ENCODE data around the gene CRACDL. TPM values are rescaled to one million over a fixed set of nuclear protein-coding genes. Genes with fewer than 3 reads are reported as not detected.
A peak's percentile ranks its signal among the peaks of the same experiment; 100 is the strongest.

The CRACDL gene
- total RNA-seq, 5 donors from 2014 or later (not counting 1 experiment from before 2014, with no cell fraction given), result 0.23 to 2.0 (median 1.7) TPM

GRCh38 chr2:98948956-98949739 lies 13.1 kb upstream of the CRACDL start:
- Mint-ChIP-seq H3K9me3 (no peaks in the 10 kb centered on the region), H3K27me3 (peaks cover 33% of the 10 kb centered on the region in 2 donors), H3K4me1 (no peaks in the 10 kb centered on the region), H3K4me3 (no peak overlapping the region), H3K27ac (no peak overlapping the region), H3K36me3 (no peaks in the 10 kb centered on the region)
- no peaks in the 10 kb centered on the region for H3K36me3 ChIP-seq (ENCODE audit: control insufficient read depth in 2 of 2, extremely low read depth in 1 of 2, insufficient read depth in 1 of 2, low read length in 1 of 2)
- no peak for ATAC-seq (replicated peaks in 1 of 4)
- no peaks in the 10 kb centered on the region for H3K4me1 ChIP-seq (ENCODE audit: control insufficient read depth in 1 of 2, extremely low read depth in 1 of 2, insufficient read depth in 2 of 2, low read length in 2 of 2)
- H3K9me3 ChIP-seq, result no peaks in the 10 kb centered on the region
- no peak overlapping the region for H3K4me3 ChIP-seq (ENCODE audit: control insufficient read depth in 1 of 2, extremely low read depth in 1 of 2, low read length in 1 of 2)
- CTCF ChIA-PET, result no interaction called here
- POLR2A ChIA-PET, result no interaction called here
- 93% methylated on average over 4 of the region's 5 CpGs for WGBS (ENCODE audit: insufficient coverage)
- H3K27ac ChIP-seq (ENCODE audit: low read length), result no peak overlapping the region
- peaks cover 0 to 16% of the 10 kb centered on the region in 2 experiments for H3K27me3 ChIP-seq (replicated peaks in 1 of 2; ENCODE audit: control insufficient read depth in 2 of 2, extremely low read depth in 1 of 2, insufficient read depth in 2 of 2, low read length in 1 of 2)
- no peak for DNase-seq

- Mint-ChIP-seq H3K36me3 (no peaks in the 10 kb centered on the region), H3K9me3 (peaks cover 0 to 3% (median 0%) of the 10 kb centered on the region in 3 donors), H3K27me3 (peaks cover 36 to 39% of the 10 kb centered on the region in 2 donors), H3K4me3 (no peak overlapping the region), H3K4me1 (no peaks in the 10 kb centered on the region), H3K27ac (no peak overlapping the region)
- ATAC-seq (replicated peaks in 1 of 4) (no peak), DNase-seq (no peak)
- H3K27me3 ChIP-seq (replicated peaks in 1 of 2; ENCODE audit: control insufficient read depth in 2 of 2, extremely low read depth in 1 of 2, insufficient read depth in 2 of 2, low read length in 1 of 2), result peaks cover 0 to 16% of the 10 kb centered on the region in 2 experiments
- WGBS (ENCODE audit: insufficient coverage), result 82% methylated on average over 5 of the region's 8 CpGs
- H3K9me3 ChIP-seq, result no peaks in the 10 kb centered on the region
- CTCF ChIA-PET, result no interaction called here
- H3K36me3 ChIP-seq (ENCODE audit: control insufficient read depth in 2 of 2, extremely low read depth in 1 of 2, insufficient read depth in 1 of 2, low read length in 1 of 2), result no peaks in the 10 kb centered on the region
- POLR2A ChIA-PET, result no interaction called here
- no peak overlapping the region for H3K4me3 ChIP-seq (ENCODE audit: control insufficient read depth in 1 of 2, extremely low read depth in 1 of 2, low read length in 1 of 2)
- no peak overlapping the region for H3K27ac ChIP-seq (ENCODE audit: low read length)
- no peaks in the 10 kb centered on the region for H3K4me1 ChIP-seq (ENCODE audit: control insufficient read depth in 1 of 2, extremely low read depth in 1 of 2, insufficient read depth in 2 of 2, low read length in 2 of 2)
Observed at GRCh38 chr2:98947554-98947953, 11.5 kb upstream of the CRACDL start.

- Histone ChIP-seq H3K4me3 (ENCODE audit: control insufficient read depth in 1 of 2, extremely low read depth in 1 of 2, low read length in 1 of 2) (no peak overlapping the region), H3K27ac (ENCODE audit: low read length) (no peak overlapping the region), H3K36me3 (ENCODE audit: control insufficient read depth in 2 of 2, extremely low read depth in 1 of 2, insufficient read depth in 1 of 2, low read length in 1 of 2) (no peaks in the 10 kb centered on the region), H3K4me1 (ENCODE audit: control insufficient read depth in 1 of 2, extremely low read depth in 1 of 2, insufficient read depth in 2 of 2, low read length in 2 of 2) (no peaks in the 10 kb centered on the region), H3K9me3 (no peaks in the 10 kb centered on the region), H3K27me3 (replicated peaks in 1 of 2; ENCODE audit: control insufficient read depth in 2 of 2, extremely low read depth in 1 of 2, insufficient read depth in 2 of 2, low read length in 1 of 2) (peaks cover 0 to 16% of the 10 kb centered on the region in 2 experiments)
- no peak overlapping the region for H3K27ac Mint-ChIP-seq
- ATAC-seq (replicated peaks in 1 of 4), result no peak
- no peaks in the 10 kb centered on the region for H3K4me1 Mint-ChIP-seq
- no peaks in the 10 kb centered on the region for H3K36me3 Mint-ChIP-seq
- H3K27me3 Mint-ChIP-seq, result peaks cover 36 to 38% of the 10 kb centered on the region in 2 donors
- H3K9me3 Mint-ChIP-seq, result peaks cover 0 to 3% (median 0%) of the 10 kb centered on the region in 3 donors
- CTCF ChIA-PET, result no interaction called here
- no peak overlapping the region for H3K4me3 Mint-ChIP-seq
- POLR2A ChIA-PET, result interaction anchor here in 1 of 2 donors (0.6 kb wide), 1 partner anchor 999 kb away, joined by 5 read pairs; no protein-coding TSS in a partner anchor
- no peak for DNase-seq
- 78% methylated on average over 8 of the region's 9 CpGs for WGBS (ENCODE audit: insufficient coverage)
Observed at GRCh38 chr2:98946855-98947254, 10.8 kb upstream of the CRACDL start.

GRCh38 chr2:98944775-98945174 lies 8.8 kb upstream of the CRACDL start:
- CTCF ChIA-PET, result no interaction called here
- no peaks in the 10 kb centered on the region for H3K4me1 Mint-ChIP-seq

GRCh38 chr2:98940102-98940501 lies 4.1 kb upstream of the CRACDL start:
- ChIA-PET CTCF (no interaction called here), POLR2A (no interaction called here)
- DNase-seq, result no peak
- 67% methylated on average over 1 of the region's 1 CpG for WGBS (ENCODE audit: insufficient coverage)
- H3K9me3 Mint-ChIP-seq, result peaks cover 0 to 3% (median 0%) of the 10 kb centered on the region in 3 donors
- H3K4me3 Mint-ChIP-seq, result no peak overlapping the region
- no peaks in the 10 kb centered on the region for H3K36me3 ChIP-seq (ENCODE audit: control insufficient read depth in 2 of 2, extremely low read depth in 1 of 2, insufficient read depth in 1 of 2, low read length in 1 of 2)
- no peak overlapping the region for H3K27ac Mint-ChIP-seq
- H3K27ac ChIP-seq (ENCODE audit: low read length), result no peak overlapping the region
- H3K36me3 Mint-ChIP-seq, result no peaks in the 10 kb centered on the region
- H3K9me3 ChIP-seq, result no peaks in the 10 kb centered on the region
- H3K4me3 ChIP-seq (ENCODE audit: control insufficient read depth in 1 of 2, extremely low read depth in 1 of 2, low read length in 1 of 2), result no peak overlapping the region
- peaks cover 0 to 12% of the 10 kb centered on the region in 2 experiments for H3K4me1 ChIP-seq (ENCODE audit: control insufficient read depth in 1 of 2, extremely low read depth in 1 of 2, insufficient read depth in 2 of 2, low read length in 2 of 2)
- no peak for ATAC-seq (replicated peaks in 1 of 4)
- peaks cover 7 to 25% of the 10 kb centered on the region in 2 experiments for H3K27me3 ChIP-seq (replicated peaks in 1 of 2; ENCODE audit: control insufficient read depth in 2 of 2, extremely low read depth in 1 of 2, insufficient read depth in 2 of 2, low read length in 1 of 2)
- H3K4me1 Mint-ChIP-seq, result peaks cover 4 to 16% (median 12%) of the 10 kb centered on the region in 3 donors
- peaks cover 32 to 41% of the 10 kb centered on the region in 2 donors for H3K27me3 Mint-ChIP-seq

More at GRCh38 chr2:98944775-98945174, 8.8 kb upstream of the CRACDL start:
- Histone ChIP-seq H3K27me3 (replicated peaks in 1 of 2; ENCODE audit: control insufficient read depth in 2 of 2, extremely low read depth in 1 of 2, insufficient read depth in 2 of 2, low read length in 1 of 2) (peaks cover 0 to 11% of the 10 kb centered on the region in 2 experiments), H3K4me1 (ENCODE audit: control insufficient read depth in 1 of 2, extremely low read depth in 1 of 2, insufficient read depth in 2 of 2, low read length in 2 of 2) (no peaks in the 10 kb centered on the region), H3K27ac (ENCODE audit: low read length) (no peak overlapping the region), H3K36me3 (ENCODE audit: control insufficient read depth in 2 of 2, extremely low read depth in 1 of 2, insufficient read depth in 1 of 2, low read length in 1 of 2) (no peaks in the 10 kb centered on the region), H3K9me3 (no peaks in the 10 kb centered on the region), H3K4me3 (ENCODE audit: control insufficient read depth in 1 of 2, extremely low read depth in 1 of 2, low read length in 1 of 2) (no peak overlapping the region)
- Mint-ChIP-seq H3K36me3 (no peaks in the 10 kb centered on the region), H3K27ac (no peak overlapping the region), H3K9me3 (peaks cover 0 to 3% (median 0%) of the 10 kb centered on the region in 3 donors), H3K4me3 (no peak overlapping the region), H3K27me3 (peaks cover 26 to 33% of the 10 kb centered on the region in 2 donors)
- POLR2A ChIA-PET, result no interaction called here
- DNase-seq (no peak), ATAC-seq (replicated peaks in 1 of 4) (no peak)
- whole genome bisulfite sequencing (ENCODE audit: insufficient coverage), result no CpG with 5 or more reads among the region's 2 CpGs

- ChIA-PET CTCF (no interaction called here), POLR2A (no interaction called here)
- Mint-ChIP-seq H3K27me3 (peaks cover 46 to 57% of the 10 kb centered on the region in 2 donors), H3K4me3 (peak overlapping the region; percentile 22 to 77 (median 29)), H3K27ac (no peak overlapping the region), H3K36me3 (no peaks in the 10 kb centered on the region), H3K4me1 (peaks cover 6 to 18% (median 14%) of the 10 kb centered on the region in 3 donors), H3K9me3 (no peaks in the 10 kb centered on the region)
- H3K36me3 ChIP-seq (ENCODE audit: control insufficient read depth in 2 of 2, extremely low read depth in 1 of 2, insufficient read depth in 1 of 2, low read length in 1 of 2), result no peaks in the 10 kb centered on the region
- no peak for DNase-seq
- no peak overlapping the region for H3K4me3 ChIP-seq (ENCODE audit: control insufficient read depth in 1 of 2, extremely low read depth in 1 of 2, low read length in 1 of 2)
- peaks cover 9 to 43% of the 10 kb centered on the region in 2 experiments for H3K27me3 ChIP-seq (replicated peaks in 1 of 2; ENCODE audit: control insufficient read depth in 2 of 2, extremely low read depth in 1 of 2, insufficient read depth in 2 of 2, low read length in 1 of 2)
- no peak for ATAC-seq (replicated peaks in 1 of 4)
- H3K27ac ChIP-seq (ENCODE audit: low read length), result no peak overlapping the region
- no CpG with 5 or more reads among the region's 2 CpGs for WGBS (ENCODE audit: insufficient coverage)
- H3K9me3 ChIP-seq, result no peaks in the 10 kb centered on the region
- H3K4me1 ChIP-seq (ENCODE audit: control insufficient read depth in 1 of 2, extremely low read depth in 1 of 2, insufficient read depth in 2 of 2, low read length in 2 of 2), result peaks cover 0 to 12% of the 10 kb centered on the region in 2 experiments
Observed at GRCh38 chr2:98937906-98938305, 1.9 kb upstream of the CRACDL start.

All from T-cell (primary cell).